Panc1 (cell line): ENCODE results near the gene ASB1. TPM values are rescaled to one million over a fixed set of nuclear protein-coding genes. Genes with fewer than 3 reads are reported as not detected.

Experiments
- ATAC-seq: fragments of 200-7000 bp; cut with Tn5 transposase; 2 replicates; pipeline ENCODE4 v1.9.1; 2020; ENCODE audit warnings: mild to moderate bottlenecking, moderate library complexity
- BruUV-seq: library from RNA; stranded (reverse); fragments of 400-500 nt; replicated peaks from 2 replicates; lab custom pipeline; 2021; lab: Mats Ljungman, UMichigan
- CTCF ChIA-PET: fragments of 300-600 bp; sonication (Branson Sonifier 250); formaldehyde crosslinking; loops from one replicate; lab custom pipeline; 2022; ENCODE audit warnings: antibody characterized with exemption; lab: Charles Lee
- POLR2A ChIA-PET: fragments of 300-600 bp; sonication (Branson Sonifier 250); formaldehyde crosslinking; loops from one replicate; lab custom pipeline; 2022; ENCODE audit warnings: antibody characterized with exemption; lab: Charles Lee
- DNase-seq: peaks from one replicate; pipeline ENCODE4 v3.0.0-alpha.2; 2010; ENCODE audit warnings: low read depth, low spot score
- H3K27ac ChIP-seq: 2 replicates; pipeline ENCODE4 v1.5.1; 2011; ENCODE audit warnings: mild to moderate bottlenecking, low read length, inconsistent platforms
- H3K27me3 ChIP-seq: fragments of 200-500 bp; sonication (Bioruptor generic); 2 replicates; pipeline ENCODE4 v1.6.0; 2014; ENCODE audit warnings: low read length, inconsistent platforms; ENCODE audit not compliant: control insufficient read depth, insufficient read depth
- H3K36me3 ChIP-seq: fragments of 200-500 bp; sonication (Bioruptor generic); 2 replicates; pipeline ENCODE4 v1.5.1; 2014; ENCODE audit warnings: inconsistent platforms, mild to moderate bottlenecking, low read length, moderate library complexity; ENCODE audit not compliant: control insufficient read depth, insufficient read depth
- H3K4me1 ChIP-seq: 2 replicates; pipeline ENCODE4 v1.5.1; 2011; ENCODE audit warnings: inconsistent platforms, mild to moderate bottlenecking, low read length, moderate library complexity; ENCODE audit not compliant: control insufficient read depth, insufficient read depth
- H3K4me3 ChIP-seq, 2 experiments: 2 replicates each; pipeline ENCODE4 v1.5.1; 2011 to 2012; ENCODE audit warnings: low read depth in 2 of 2, low read length in 2 of 2, mild to moderate bottlenecking in 2 of 2, inconsistent platforms in 1 of 2, moderate library complexity in 1 of 2
- H3K9me3 ChIP-seq: fragments of 200-500 bp; sonication (Bioruptor generic); 2 replicates; pipeline ENCODE4 v1.5.1; 2014; ENCODE audit warnings: low read depth, mild to moderate bottlenecking, inconsistent platforms, low read length, moderate library complexity; ENCODE audit not compliant: control insufficient read depth, insufficient read depth
- CTCF ChIP-seq: fragments of 450-650 bp; IDR thresholded peaks from 2 replicates; pipeline ENCODE4 v1.5.1; 2017; ENCODE audit warnings: mild to moderate bottlenecking
- POLR2AphosphoS5 ChIP-seq: IDR thresholded peaks from 2 replicates; pipeline ENCODE4 v1.6.1; 2012; ENCODE audit warnings: mild to moderate bottlenecking, low read depth, low read length, moderate library complexity
- SIN3A ChIP-seq: IDR thresholded peaks from 2 replicates; pipeline ENCODE4 v1.6.1; 2012; ENCODE audit warnings: low read depth, mild to moderate bottlenecking, low read length, moderate library complexity, borderline replicate concordance; ENCODE audit not compliant: insufficient read depth
- TCF7L2 ChIP-seq: IDR thresholded peaks from 2 replicates; pipeline ENCODE4 v1.6.1; 2011; ENCODE audit warnings: mild to moderate bottlenecking, low read depth, low read length, inconsistent platforms
- in situ Hi-C: cut with HindIII; loops from 2 replicates; pipeline ENCODE4 v1.10.0; 2016; ENCODE audit warnings: low sequenced_read_pairs, low pct_unique_long_range_greater_than_20kb
- intact Hi-C: fragments of 100-400 bp; cut with micrococcal nuclease; formaldehyde crosslinking; loops from one replicate; pipeline ENCODE4 v1.10.0; 2022; ENCODE audit not compliant: unreplicated experiment
- total RNA-seq: library from RNA; stranded (reverse); gene quantifications from one replicate; pipeline ENCODE4 v1.2.1, GENCODE V29; 2021; ENCODE audit not compliant: unreplicated experiment
- TF ChIP-seq, protein P1 (sequence below), 2 experiments: IDR thresholded peaks; 2 replicates each; pipeline ENCODE4 v1.6.1; 2011 to 2012; ENCODE audit warnings: low read depth in 2 of 2, control low read depth in 1 of 2, low read length in 1 of 2, mild to moderate bottlenecking in 1 of 2, moderate library complexity in 1 of 2; ENCODE audit not compliant: insufficient read depth in 1 of 2

ASB1 gene
- total RNA-seq, 1 experiment from 2014 or later, result 57.3 TPM

DNA sequence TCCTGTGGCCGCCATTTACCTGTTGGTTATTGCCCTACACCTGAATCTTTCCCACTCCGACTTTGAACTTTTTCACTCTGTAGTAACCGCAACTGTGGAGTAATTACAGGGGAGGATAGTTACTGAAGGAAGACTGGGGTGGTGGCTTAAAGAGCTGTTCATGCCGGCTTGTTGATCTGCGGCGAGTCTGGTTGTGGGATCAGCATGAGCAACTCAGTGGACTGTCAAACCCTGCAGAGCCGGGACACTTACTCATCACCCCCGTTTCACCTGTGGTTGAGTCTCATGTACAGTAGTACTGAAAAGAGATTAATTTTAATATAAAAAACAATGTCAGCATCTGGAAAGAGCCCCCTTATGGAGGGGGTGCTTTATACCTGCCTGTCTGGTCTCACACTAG lies 2.1 kb downstream of the ASB1 start (continued):
- TF ChIP-seq CTCF, result no peak

DNA sequence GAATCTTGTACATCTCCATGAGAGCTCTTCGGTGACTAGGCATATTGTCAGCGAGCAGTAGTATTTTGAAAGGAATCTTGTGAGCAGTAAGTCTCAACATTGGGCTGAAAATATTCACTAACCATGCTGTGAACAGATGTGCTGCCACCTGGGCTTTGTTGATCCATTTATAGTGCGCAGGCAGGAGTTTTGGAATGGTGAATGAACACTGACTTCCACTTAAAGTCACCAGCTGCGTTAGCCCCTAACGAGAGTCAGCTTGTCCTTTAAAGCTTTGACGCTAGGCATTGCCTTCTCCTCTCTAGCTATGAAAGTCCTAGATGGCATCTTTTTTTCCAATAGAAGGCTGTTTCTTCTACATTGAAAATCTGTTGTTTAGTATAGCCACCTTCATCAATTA lies 4.1 kb downstream of the ASB1 start:
- Histone ChIP-seq H3K27ac (no peak overlapping the region), H3K4me3 (no peak overlapping the region), H3K27me3 (no peaks in the 10 kb centered on the region), H3K36me3 (peaks cover 8% of the 10 kb centered on the region), H3K4me1 (peaks cover 13% of the 10 kb centered on the region), H3K9me3 (0 out of 2 replicates have a peak, but pooled peaks cover 5% of the 10 kb centered on the region)
- ChIA-PET POLR2A (no interaction called here), CTCF (interaction anchor here (0.8 kb wide), 1 partner anchor 60 kb away, joined by 3 read pairs; no protein-coding TSS in a partner anchor)
- BruUV-seq, result no TSS peak
- no peak for ATAC-seq
- in situ Hi-C loops (no loop called here), intact Hi-C loops (no loop called here)
- TF ChIP-seq POLR2AphosphoS5 (no peak), SIN3A (no peak)
- no peak for DNase-seq

DNA sequence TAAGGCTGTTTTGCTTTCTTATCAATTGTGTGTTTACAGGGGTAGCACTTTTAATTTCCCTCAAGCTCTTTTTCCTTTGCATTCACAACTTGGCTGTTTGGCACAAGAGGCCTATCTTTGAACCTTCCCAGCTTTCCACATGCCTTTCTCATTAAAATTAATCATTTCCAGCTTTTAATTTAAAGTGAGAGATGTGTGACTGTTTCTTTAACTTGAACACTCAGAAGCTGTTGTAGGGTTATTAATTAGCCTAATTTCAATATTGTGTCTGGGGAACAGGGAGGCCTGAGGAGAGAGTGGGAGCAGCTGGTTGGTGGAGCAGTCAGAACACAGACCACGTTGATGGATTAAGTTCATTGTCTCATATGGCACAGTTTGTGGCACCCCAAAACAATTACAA lies 4.7 kb downstream of the ASB1 start:
- in situ Hi-C loops, result no loop called here

More for the DNA sequence above, 4.7 kb downstream of the ASB1 start:
- no peak for DNase-seq
- ATAC-seq, result no peak
- Histone ChIP-seq H3K27me3 (no peaks in the 10 kb centered on the region), H3K9me3 (0 out of 2 replicates have a peak, but pooled peaks cover 5% of the 10 kb centered on the region), H3K36me3 (peaks cover 8% of the 10 kb centered on the region), H3K27ac (peak overlapping the region; percentile 24; the same call in 1 of the 2 replicates), H3K4me1 (peaks cover 9% of the 10 kb centered on the region; the same call in 1 of the 2 replicates), H3K4me3 (no peak overlapping the region)
- TF ChIP-seq, protein P1, sequence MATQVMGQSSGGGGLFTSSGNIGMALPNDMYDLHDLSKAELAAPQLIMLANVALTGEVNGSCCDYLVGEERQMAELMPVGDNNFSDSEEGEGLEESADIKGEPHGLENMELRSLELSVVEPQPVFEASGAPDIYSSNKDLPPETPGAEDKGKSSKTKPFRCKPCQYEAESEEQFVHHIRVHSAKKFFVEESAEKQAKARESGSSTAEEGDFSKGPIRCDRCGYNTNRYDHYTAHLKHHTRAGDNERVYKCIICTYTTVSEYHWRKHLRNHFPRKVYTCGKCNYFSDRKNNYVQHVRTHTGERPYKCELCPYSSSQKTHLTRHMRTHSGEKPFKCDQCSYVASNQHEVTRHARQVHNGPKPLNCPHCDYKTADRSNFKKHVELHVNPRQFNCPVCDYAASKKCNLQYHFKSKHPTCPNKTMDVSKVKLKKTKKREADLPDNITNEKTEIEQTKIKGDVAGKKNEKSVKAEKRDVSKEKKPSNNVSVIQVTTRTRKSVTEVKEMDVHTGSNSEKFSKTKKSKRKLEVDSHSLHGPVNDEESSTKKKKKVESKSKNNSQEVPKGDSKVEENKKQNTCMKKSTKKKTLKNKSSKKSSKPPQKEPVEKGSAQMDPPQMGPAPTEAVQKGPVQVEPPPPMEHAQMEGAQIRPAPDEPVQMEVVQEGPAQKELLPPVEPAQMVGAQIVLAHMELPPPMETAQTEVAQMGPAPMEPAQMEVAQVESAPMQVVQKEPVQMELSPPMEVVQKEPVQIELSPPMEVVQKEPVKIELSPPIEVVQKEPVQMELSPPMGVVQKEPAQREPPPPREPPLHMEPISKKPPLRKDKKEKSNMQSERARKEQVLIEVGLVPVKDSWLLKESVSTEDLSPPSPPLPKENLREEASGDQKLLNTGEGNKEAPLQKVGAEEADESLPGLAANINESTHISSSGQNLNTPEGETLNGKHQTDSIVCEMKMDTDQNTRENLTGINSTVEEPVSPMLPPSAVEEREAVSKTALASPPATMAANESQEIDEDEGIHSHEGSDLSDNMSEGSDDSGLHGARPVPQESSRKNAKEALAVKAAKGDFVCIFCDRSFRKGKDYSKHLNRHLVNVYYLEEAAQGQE (IDR thresholded peaks at IDR 0.05; ENCODE audit: insufficient read depth in 1 of 2, low read depth in 2 of 2, low read length in 1 of 2), result no peak
- TF ChIP-seq CTCF (no peak), POLR2AphosphoS5 (no peak), TCF7L2 (no peak), SIN3A (no peak)
- BruUV-seq, result no TSS peak
- intact Hi-C loops, result no loop called here
- CTCF ChIA-PET, result no interaction called here
- POLR2A ChIA-PET, result no interaction called here
